ENCODE measurements around the gene NHLRC4. TPM values are rescaled to one million over a fixed set of nuclear protein-coding genes. Genes with fewer than 3 reads are reported as not detected.

Gene NHLRC4
- total and polyA plus RNA-seq, 8 donors, result 0.99 to 3.4 (median 2.9) TPM

DNA sequence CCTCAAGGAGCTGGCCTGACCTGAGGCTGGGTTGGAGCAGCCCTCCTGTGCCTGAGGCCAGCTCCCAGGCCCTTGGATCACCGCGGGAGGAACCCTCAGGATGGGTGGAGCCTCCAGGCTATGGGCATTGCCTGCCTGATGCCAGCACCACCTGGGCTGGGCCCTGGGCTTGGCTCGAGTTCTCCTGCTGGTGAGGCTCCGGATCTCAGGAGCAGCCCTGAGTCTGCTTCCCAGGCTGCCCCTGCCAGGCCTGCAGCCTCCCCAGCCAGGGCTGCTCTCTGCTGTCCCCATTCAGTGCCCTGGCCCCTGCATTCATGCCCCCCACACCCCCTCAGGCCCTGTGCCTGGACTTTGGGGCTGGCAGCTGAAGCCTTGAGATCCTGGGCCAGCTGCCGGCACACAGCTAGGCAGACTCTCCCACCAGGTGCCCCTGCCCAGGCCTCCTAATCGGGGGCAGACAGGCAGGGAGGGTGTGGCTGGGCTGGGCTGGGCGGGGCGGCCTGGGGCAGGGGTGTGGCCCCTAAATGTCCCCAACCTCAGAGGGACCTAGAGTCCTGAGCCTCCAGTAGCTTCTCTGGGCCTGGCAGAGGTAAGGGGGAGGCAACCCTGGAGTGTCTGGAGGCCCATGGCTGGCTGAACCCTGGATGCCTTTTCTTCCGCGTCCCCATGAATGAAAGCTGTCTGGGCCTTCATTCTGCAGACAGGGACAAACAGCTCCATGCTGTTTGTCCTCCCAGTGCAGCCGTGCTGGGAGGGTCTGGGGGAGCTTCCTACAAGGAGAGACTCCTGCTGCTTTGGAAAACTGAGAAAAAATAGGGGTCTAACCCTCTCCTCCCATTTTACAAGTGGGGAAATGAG is 1.8 kb downstream of the NHLRC4 start:
- Histone ChIP-seq H3K27me3 (peaks cover 0 to 3% of the 10 kb centered on the region in 2 donors), H3K27ac (peak overlapping the region in 1 of 2 donors; percentile 70), H3K4me3 (peak overlapping the region in 1 of 2 donors; percentile 83), H3K36me3 (peaks cover 0 to 3% of the 10 kb centered on the region in 2 donors), H3K4me1 (peaks cover 14 to 37% of the 10 kb centered on the region in 2 donors), H3K9me3 (no peaks in the 10 kb centered on the region)
- intact Hi-C loops (cut with DNase I), result no loop called here
- TF ChIP-seq, protein P1, sequence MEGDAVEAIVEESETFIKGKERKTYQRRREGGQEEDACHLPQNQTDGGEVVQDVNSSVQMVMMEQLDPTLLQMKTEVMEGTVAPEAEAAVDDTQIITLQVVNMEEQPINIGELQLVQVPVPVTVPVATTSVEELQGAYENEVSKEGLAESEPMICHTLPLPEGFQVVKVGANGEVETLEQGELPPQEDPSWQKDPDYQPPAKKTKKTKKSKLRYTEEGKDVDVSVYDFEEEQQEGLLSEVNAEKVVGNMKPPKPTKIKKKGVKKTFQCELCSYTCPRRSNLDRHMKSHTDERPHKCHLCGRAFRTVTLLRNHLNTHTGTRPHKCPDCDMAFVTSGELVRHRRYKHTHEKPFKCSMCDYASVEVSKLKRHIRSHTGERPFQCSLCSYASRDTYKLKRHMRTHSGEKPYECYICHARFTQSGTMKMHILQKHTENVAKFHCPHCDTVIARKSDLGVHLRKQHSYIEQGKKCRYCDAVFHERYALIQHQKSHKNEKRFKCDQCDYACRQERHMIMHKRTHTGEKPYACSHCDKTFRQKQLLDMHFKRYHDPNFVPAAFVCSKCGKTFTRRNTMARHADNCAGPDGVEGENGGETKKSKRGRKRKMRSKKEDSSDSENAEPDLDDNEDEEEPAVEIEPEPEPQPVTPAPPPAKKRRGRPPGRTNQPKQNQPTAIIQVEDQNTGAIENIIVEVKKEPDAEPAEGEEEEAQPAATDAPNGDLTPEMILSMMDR (IDR thresholded peaks at IDR 0.05), result no peak
- ATAC-seq (no peak), DNase-seq (no peak)

DNA sequence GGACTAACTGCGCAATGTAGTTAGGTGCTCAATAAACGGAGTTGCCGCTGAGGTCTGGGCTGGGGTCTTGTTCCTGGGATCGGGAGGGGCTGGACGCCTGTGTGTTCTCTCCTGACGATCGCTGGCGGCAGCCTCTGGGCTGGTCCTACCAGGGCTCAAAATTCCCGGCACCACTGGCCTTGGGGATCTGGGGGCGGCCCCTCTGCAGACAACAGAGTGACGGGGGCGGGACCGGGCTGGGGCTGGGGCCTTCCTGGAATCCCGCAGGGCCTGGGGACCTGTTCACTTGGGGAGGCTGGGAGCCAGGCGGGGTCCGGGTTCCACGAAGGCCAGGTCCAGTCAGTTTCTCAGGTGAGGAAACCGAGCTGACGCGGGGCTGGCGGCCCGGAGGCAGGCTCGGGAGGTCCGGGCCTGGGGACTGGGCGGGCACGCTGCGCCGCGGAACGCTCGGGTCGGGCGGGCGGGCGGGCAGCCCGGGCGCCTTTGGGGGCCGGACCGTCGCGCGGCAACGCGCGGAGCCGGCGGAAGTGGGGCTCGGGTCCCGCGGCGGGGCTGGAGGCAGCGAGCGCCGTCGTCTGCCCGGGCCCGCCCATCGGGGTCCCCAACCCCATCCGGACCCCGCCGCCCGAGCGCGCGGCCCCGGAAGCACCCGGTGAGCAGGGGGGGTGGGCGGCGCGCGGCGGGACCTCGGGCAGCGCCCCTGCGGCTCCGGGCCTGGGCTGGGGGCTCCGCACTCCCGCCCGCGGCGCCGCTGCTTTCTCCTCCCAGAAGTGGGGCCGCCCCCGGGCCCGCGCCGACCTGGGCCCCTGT is 2.8 kb downstream of the NHLRC4 start, which contains the start of gene PIGQ:
PIGQ (plus strand) TSS at position 524 of the 810 bp plus-strand sequence. CDS start 4,107 bp downstream, outside the sequence.
- Histone ChIP-seq H3K27ac (peak within 1 kb of the TSS; percentile 67 to 70), H3K27me3 (no peaks in the 10 kb centered on the region), H3K36me3 (peaks cover 0 to 13% of the 10 kb centered on the region in 2 donors), H3K9me3 (no peaks in the 10 kb centered on the region), H3K4me3 (peak within 1 kb of the TSS; percentile 62 to 83), H3K4me1 (peaks cover 14 to 37% of the 10 kb centered on the region in 2 donors)
- TF ChIP-seq, protein P1 (IDR thresholded peaks at IDR 0.05), result no peak
- DNase-seq (peak; percentile 56 to 92 (median 64)), ATAC-seq (peak; percentile 66)
- intact Hi-C loops (cut with DNase I), result no loop called here

DNA sequence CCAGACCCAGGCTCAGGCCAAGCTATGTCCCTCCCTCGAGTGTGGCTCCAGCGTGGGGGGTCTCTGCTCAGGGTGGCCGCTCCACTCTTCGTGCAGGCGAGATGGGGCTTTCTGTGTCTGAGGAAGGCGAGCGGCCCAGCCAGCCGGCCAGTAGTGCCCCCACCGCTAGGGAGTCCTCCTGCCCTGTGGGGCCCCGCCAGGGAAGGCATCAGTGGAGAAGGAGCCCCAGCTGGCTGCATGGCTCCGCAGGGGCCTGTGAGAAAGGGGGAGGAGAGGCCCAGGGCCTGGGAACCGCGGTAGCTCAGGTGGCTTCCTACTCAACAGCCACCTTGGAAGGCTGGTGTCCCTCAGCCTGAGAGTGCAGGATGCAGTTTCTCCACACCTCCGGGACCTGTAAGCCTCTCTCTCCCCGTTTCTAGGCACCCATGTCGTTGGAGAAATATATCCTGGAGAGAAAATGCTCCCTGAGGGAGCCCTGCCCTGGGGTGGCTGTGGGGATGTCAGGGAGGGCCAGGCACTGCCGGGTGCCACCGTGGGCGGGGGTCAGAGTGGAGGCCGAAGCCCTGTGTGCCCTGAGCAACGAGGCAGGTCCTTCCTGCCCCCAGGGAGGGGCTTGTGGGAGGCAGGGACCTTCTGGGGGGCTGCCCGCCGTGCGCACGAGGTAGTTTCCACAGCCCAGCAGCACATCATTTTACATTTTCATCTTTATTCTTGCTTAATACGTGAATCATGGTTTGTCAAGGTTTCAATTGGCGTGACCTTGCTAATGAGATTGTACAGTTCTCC is 6.3 kb downstream of the NHLRC4 start:
- H3K9me3 ChIP-seq, result no peaks in the 10 kb centered on the region
- peaks cover 0 to 19% of the 10 kb centered on the region in 2 donors for H3K4me1 ChIP-seq
- DNase-seq (no peak), ATAC-seq (no peak)
- H3K27ac ChIP-seq, result no peak overlapping the region
- intact Hi-C loops (cut with DNase I), result no loop called here
- TF ChIP-seq, protein P1 (IDR thresholded peaks at IDR 0.05), result no peak
- H3K4me3 ChIP-seq, result no peak overlapping the region
- H3K36me3 ChIP-seq, result peaks cover 0 to 29% of the 10 kb centered on the region in 2 donors
- H3K27me3 ChIP-seq, result no peaks in the 10 kb centered on the region

DNA sequence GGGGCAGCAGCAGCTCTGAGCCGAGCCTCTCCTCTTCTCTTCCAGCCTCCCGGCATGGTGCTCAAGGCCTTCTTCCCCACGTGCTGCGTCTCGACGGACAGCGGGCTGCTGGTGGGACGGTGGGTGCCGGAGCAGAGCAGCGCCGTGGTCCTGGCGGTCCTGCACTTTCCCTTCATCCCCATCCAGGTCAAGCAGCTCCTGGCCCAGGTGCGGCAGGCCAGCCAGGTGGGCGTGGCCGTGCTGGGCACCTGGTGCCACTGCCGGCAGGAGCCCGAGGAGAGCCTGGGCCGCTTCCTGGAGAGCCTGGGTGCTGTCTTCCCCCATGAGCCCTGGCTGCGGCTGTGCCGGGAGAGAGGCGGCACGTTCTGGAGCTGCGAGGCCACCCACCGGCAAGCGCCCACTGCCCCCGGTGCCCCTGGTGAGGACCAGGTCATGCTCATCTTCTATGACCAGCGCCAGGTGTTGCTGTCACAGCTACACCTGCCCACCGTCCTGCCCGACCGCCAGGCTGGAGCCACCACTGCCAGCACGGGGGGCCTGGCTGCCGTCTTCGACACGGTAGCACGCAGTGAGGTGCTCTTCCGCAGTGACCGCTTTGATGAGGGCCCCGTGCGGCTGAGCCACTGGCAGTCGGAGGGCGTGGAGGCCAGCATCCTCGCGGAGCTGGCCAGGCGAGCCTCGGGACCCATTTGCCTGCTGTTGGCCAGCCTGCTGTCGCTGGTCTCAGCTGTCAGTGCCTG is 7.4 kb downstream of the NHLRC4 start:
- Histone ChIP-seq H3K36me3 (peaks cover 0 to 29% of the 10 kb centered on the region in 2 donors), H3K27me3 (no peaks in the 10 kb centered on the region), H3K27ac (no peak overlapping the region), H3K4me1 (peaks cover 0 to 19% of the 10 kb centered on the region in 2 donors), H3K4me3 (no peak overlapping the region), H3K9me3 (no peaks in the 10 kb centered on the region)
- intact Hi-C loops (cut with DNase I), result no loop called here
- DNase-seq (no peak), ATAC-seq (no peak)
- TF ChIP-seq, protein P1 (IDR thresholded peaks at IDR 0.05), result no peak

All from left lung (tissue), 10 donors.